Esophagus squamous epithelium (tissue), 5 donors: Measurements from ENCODE around the gene LTB4R2. TPM values are rescaled to one million over a fixed set of nuclear protein-coding genes. Genes with fewer than 3 reads are reported as not detected.

Experiments
- DNase-seq: peaks from one replicate; lab custom pipeline; 2025; lab: John Stamatoyannopoulos, UW
- H3K27ac ChIP-seq, 4 donors: fragments of 200-600 bp; sonication (generic); one replicate each; pipeline ENCODE4 v1.5.1; 2016 to 2019; ENCODE audit warnings: mild to moderate bottlenecking in 1 of 4
- H3K27me3 ChIP-seq, 4 donors: fragments of 200-600 bp; sonication (generic); 1 replicate in 3 of 4; 2 replicates in 1 of 4; pipeline versions ENCODE4 v1.5.1 to v1.6.0; 2017 to 2021; ENCODE audit warnings: antibody characterized with exemption in 1 of 4
- H3K36me3 ChIP-seq, 3 donors: fragments of 200-600 bp; sonication (generic); one replicate each; pipeline ENCODE4 v1.5.1; 2016 to 2019
- H3K4me1 ChIP-seq, 3 donors: fragments of 200-600 bp; sonication (generic); one replicate each; pipeline ENCODE4 v1.5.1; 2017 to 2019
- H3K4me3 ChIP-seq, 4 donors: fragments of 200-600 bp; sonication (generic); 1 replicate in 3 of 4; 2 replicates in 1 of 4; pipeline ENCODE4 v1.5.1; 2016 to 2019; ENCODE audit warnings: mild to moderate bottlenecking in 2 of 4, moderate library complexity in 1 of 4
- H3K9me3 ChIP-seq, 3 donors: fragments of 200-600 bp; sonication (generic); one replicate each; pipeline ENCODE4 v1.5.1; 2016 to 2019
- CTCF ChIP-seq, 6 experiments: fragments of 450-650 bp in 4 of 6; fragments of 200-600 bp in 2 of 6; sonication (generic) in 2 of 6; IDR thresholded peaks; one replicate each; pipeline ENCODE4 v1.5.1; 2016 to 2019; ENCODE audit warnings: antibody characterized with exemption in 6 of 6, mild to moderate bottlenecking in 4 of 6, moderate library complexity in 4 of 6
- POLR2A ChIP-seq, 4 donors: fragments of 450-650 bp; IDR thresholded peaks; one replicate each; pipeline ENCODE4 v1.6.1; 2017; ENCODE audit warnings: antibody characterized with exemption in 4 of 4, mild to moderate bottlenecking in 4 of 4, moderate library complexity in 3 of 4
- WGBS, 2 donors: methylation state at CpG; one replicate each; pipeline ENCODE4 v1.1.5; 2018; 5-methylcytosine and 5-hydroxymethylcytosine counted together
- intact Hi-C: fragments of 100-400 bp; cut with DNase I; formaldehyde crosslinking; loops from one replicate; pipeline ENCODE4 v1.15.0; 2022
- total RNA-seq, 4 donors: library from RNA; depleted of rRNA; stranded (reverse); fragments of >200 nt; gene quantifications; one replicate each; pipeline ENCODE4 v1.1.0, GENCODE V29; 2016
- donor health status: DM: yes; HTN: yes; CAD: no.

Gene LTB4R2
- total RNA-seq, 4 donors from 2014 or later: 66.0 to 169 (median 123) TPM

- Histone ChIP-seq H3K27me3 (peaks cover 0 to 12% (median 0%) of the 10 kb centered on the region in 4 donors), H3K4me3 (no peak overlapping the region), H3K36me3 (peaks cover 0 to 30% (median 0%) of the 10 kb centered on the region in 3 donors), H3K4me1 (peaks cover 8 to 46% (median 13%) of the 10 kb centered on the region in 3 donors), H3K27ac (peak overlapping the region in 1 of 4 donors; percentile 78), H3K9me3 (no peaks in the 10 kb centered on the region)
- intact Hi-C loops: no loop called here
- TF ChIP-seq CTCF (IDR thresholded peaks at IDR 0.05): no peak
- no peak for TF ChIP-seq POLR2A (IDR thresholded peaks at IDR 0.05)
- WGBS, 2 donors: no CpG with 5 or more reads among the region's 1 CpG
- DNase-seq: no peak
These were observed 30.7 kb downstream of the LTB4R2 start for GRCh38 chr14:24340606-24341005.

GRCh38 chr14:24342889-24343288 is 32.9 kb downstream of the LTB4R2 start:
- peaks cover 8 to 37% (median 18%) of the 10 kb centered on the region in 3 donors for H3K4me1 ChIP-seq
- no peak overlapping the region for H3K27ac ChIP-seq
- H3K27me3 ChIP-seq: peaks cover 0 to 15% (median 0%) of the 10 kb centered on the region in 4 donors
- DNase-seq: no peak
- no peak overlapping the region for H3K4me3 ChIP-seq
- WGBS, 2 donors: 74 to 98% methylated on average over 4 of the region's 4 CpGs
- TF ChIP-seq CTCF (IDR thresholded peaks at IDR 0.05) (no peak), POLR2A (IDR thresholded peaks at IDR 0.05) (no peak)
- H3K36me3 ChIP-seq: peaks cover 0 to 8% (median 0%) of the 10 kb centered on the region in 3 donors
- H3K9me3 ChIP-seq: no peaks in the 10 kb centered on the region
- intact Hi-C loops: no loop called here

GRCh38 chr14:24343795-24344660 is 34.1 kb downstream of the LTB4R2 start:
- TF ChIP-seq POLR2A (IDR thresholded peaks at IDR 0.05) (no peak), CTCF (IDR thresholded peaks at IDR 0.05) (no peak)
- intact Hi-C loops: no loop called here
- WGBS, 2 donors: 62 to 70% methylated on average over 6 to 7 of the region's 7 CpGs

GRCh38 chr14:24347134-24347533 is 37.2 kb downstream of the LTB4R2 start:
- no peak overlapping the region for H3K4me3 ChIP-seq
- DNase-seq: no peak
- H3K4me1 ChIP-seq: peaks cover 0 to 14% (median 12%) of the 10 kb centered on the region in 3 donors
- peaks cover 0 to 15% (median 0%) of the 10 kb centered on the region in 4 donors for H3K27me3 ChIP-seq
- H3K9me3 ChIP-seq: no peaks in the 10 kb centered on the region
- H3K36me3 ChIP-seq: no peaks in the 10 kb centered on the region
- intact Hi-C loops: no loop called here
- WGBS, 2 donors: 20 to 38% methylated on average over 1 of the region's 1 CpG
- no peak overlapping the region for H3K27ac ChIP-seq
- no peak for TF ChIP-seq POLR2A (IDR thresholded peaks at IDR 0.05)
- TF ChIP-seq CTCF (IDR thresholded peaks at IDR 0.05): no peak

More at GRCh38 chr14:24343795-24344660, 34.1 kb downstream of the LTB4R2 start:
- Histone ChIP-seq H3K27ac (no peak overlapping the region), H3K36me3 (no peaks in the 10 kb centered on the region), H3K9me3 (no peaks in the 10 kb centered on the region), H3K27me3 (peaks cover 0 to 15% (median 0%) of the 10 kb centered on the region in 4 donors), H3K4me1 (peaks cover 0 to 26% (median 9%) of the 10 kb centered on the region in 3 donors), H3K4me3 (no peak overlapping the region)
- DNase-seq: no peak

GRCh38 chr14:24348186-24348585 is 38.2 kb downstream of the LTB4R2 start:
- H3K4me1 ChIP-seq: peaks cover 0 to 14% (median 12%) of the 10 kb centered on the region in 3 donors
- no peak for DNase-seq
- 83 to 93% methylated on average over 2 of the region's 2 CpGs for WGBS, 2 donors
- intact Hi-C loops: no loop called here
- H3K27me3 ChIP-seq: peaks cover 0 to 18% (median 0%) of the 10 kb centered on the region in 4 donors
- H3K4me3 ChIP-seq: no peak overlapping the region
- no peaks in the 10 kb centered on the region for H3K36me3 ChIP-seq
- H3K9me3 ChIP-seq: no peaks in the 10 kb centered on the region
- no peak overlapping the region for H3K27ac ChIP-seq
- TF ChIP-seq CTCF (IDR thresholded peaks at IDR 0.05) (no peak), POLR2A (IDR thresholded peaks at IDR 0.05) (no peak)
